Inflammatory macrophage treated with lipopolysaccharide for 1 hour (primary cell): Measurements from ENCODE around the gene PEAK3.

ENCODE experiments used
- DNase-seq, 2 donors: peaks; one replicate each; pipeline ENCODE4 v3.0.0-alpha.2; 2020 to 2022

PEAK3 gene

GRCh38 chr19:2249010-2249866 lies 32.7 kb downstream of the PEAK3 start, which contains the start of gene AMH:
Gene AMH (plus strand): TSS chr19:2249323. CDS start chr19:2249333, 10 bp downstream.
- DNase-seq, result no peak

GRCh38 chr19:2248136-2249009 lies 33.6 kb downstream of the PEAK3 start:
- DNase-seq, result no peak

GRCh38 chr19:2247433-2248101 lies 34.4 kb downstream of the PEAK3 start:
- DNase-seq, result no peak

- DNase-seq, result no peak
Measured at GRCh38 chr19:2246801-2247361, 35.1 kb downstream of the PEAK3 start.

GRCh38 chr19:2246014-2246620 lies 35.9 kb downstream of the PEAK3 start:
- no peak for DNase-seq

- no peak for DNase-seq
Measured at GRCh38 chr19:2245273-2245672, 36.7 kb downstream of the PEAK3 start.

GRCh38 chr19:2244486-2244885 lies 37.5 kb downstream of the PEAK3 start:
- DNase-seq, result no peak

GRCh38 chr19:2244125-2244411 lies 37.9 kb downstream of the PEAK3 start:
- DNase-seq, result no peak

- no peak for DNase-seq
Measured at GRCh38 chr19:2243274-2244124, 38.5 kb downstream of the PEAK3 start.

GRCh38 chr19:2242816-2243215 lies 39.2 kb downstream of the PEAK3 start:
- DNase-seq, result no peak

GRCh38 chr19:2242092-2242537 lies 39.9 kb downstream of the PEAK3 start:
- DNase-seq, result no peak

GRCh38 chr19:2240881-2241760 lies 40.9 kb downstream of the PEAK3 start:
- DNase-seq, result no peak

- DNase-seq, result peak; percentile 24 to 38
Measured at GRCh38 chr19:2239771-2240770, 41.9 kb downstream of the PEAK3 start.

GRCh38 chr19:2239173-2239572 lies 42.8 kb downstream of the PEAK3 start:
- peak; percentile 42 to 46 for DNase-seq

GRCh38 chr19:2237869-2238153 lies 44.2 kb downstream of the PEAK3 start:
- no peak for DNase-seq

GRCh38 chr19:2237051-2237868 lies 44.7 kb downstream of the PEAK3 start:
- no peak for DNase-seq

GRCh38 chr19:2236314-2237050 lies 45.5 kb downstream of the PEAK3 start, which contains the start of the genes PLEKHJ1 and SF3A2:
Gene PLEKHJ1 (minus strand): TSS chr19:2236329. CDS start chr19:2236248, 81 bp downstream.
Gene SF3A2 (plus strand): TSS chr19:2236824. CDS start chr19:2243419, 6,595 bp downstream.
- peak; percentile 95 to 99 for DNase-seq

GRCh38 chr19:2236064-2236313 lies 46.0 kb downstream of the PEAK3 start:
- no peak for DNase-seq
